HepG2 (cell line): ENCODE results near the gene RNF126. TPM values are rescaled to one million over a fixed set of nuclear protein-coding genes. Genes with fewer than 3 reads are reported as not detected.

ENCODE experiments used
- ATF2 ChIP-seq: sonication (generic); formaldehyde crosslinking; IDR thresholded peaks from 2 replicates; pipeline ENCODE4 v1.4.0; 2020; ENCODE audit warnings: missing genetic modification reagents
- HNF1B ChIP-seq: sonication (generic); formaldehyde crosslinking; IDR thresholded peaks from 2 replicates; pipeline ENCODE4 v1.5.1; 2020; ENCODE audit warnings: mild to moderate bottlenecking, moderate library complexity, missing genetic modification reagents
- MTF2 ChIP-seq: sonication (generic); formaldehyde crosslinking; IDR thresholded peaks from 2 replicates; pipeline ENCODE4 v1.5.0; 2020; ENCODE audit warnings: missing genetic modification reagents, borderline replicate concordance
- MXD1 ChIP-seq: sonication (generic); formaldehyde crosslinking; IDR thresholded peaks from 2 replicates; pipeline ENCODE4 v1.4.0; 2020; ENCODE audit warnings: mild to moderate bottlenecking, missing genetic modification reagents
- NCOA2 ChIP-seq: sonication (generic); formaldehyde crosslinking; IDR thresholded peaks from 2 replicates; pipeline ENCODE4 v1.8.0; 2022; ENCODE audit warnings: inconsistent platforms
- SALL1 ChIP-seq: sonication (generic); formaldehyde crosslinking; IDR thresholded peaks from 2 replicates; pipeline ENCODE4 v1.8.0; 2022; ENCODE audit warnings: mild to moderate bottlenecking, missing genetic modification reagents
- SP1 ChIP-seq, 2 experiments: fragments of 450-650 bp in 1 of 2; sonication (generic) in 1 of 2; formaldehyde crosslinking in 1 of 2; IDR thresholded peaks; 2 replicates each; pipeline versions ENCODE4 v1.4.0 to v1.6.1; 2016 to 2020; ENCODE audit warnings: missing genetic modification reagents in 1 of 2
- ZBTB33 ChIP-seq: sonication (generic); formaldehyde crosslinking; IDR thresholded peaks from 2 replicates; pipeline ENCODE4 v1.4.0; 2020; ENCODE audit warnings: missing genetic modification reagents
- ZHX2 ChIP-seq, 2 experiments: sonication (generic) in 1 of 2; formaldehyde crosslinking in 1 of 2; IDR thresholded peaks; 2 replicates each; pipeline versions ENCODE4 v1.6.1 to v1.9.0; 2014 to 2022; ENCODE audit warnings: antibody characterized with exemption in 1 of 2, borderline replicate concordance in 1 of 2, inconsistent platforms in 1 of 2, low read depth in 1 of 2, missing genetic modification reagents in 1 of 2
- ZNF205 ChIP-seq: IDR thresholded peaks from 2 replicates; pipeline ENCODE4 v1.6.1; 2018; ENCODE audit warnings: missing biosample characterization, missing genetic modification reagents
- ZNF256 ChIP-seq: sonication (generic); formaldehyde crosslinking; conservative IDR thresholded peaks from 2 replicates; pipeline ENCODE4 v1.4.0; 2020; ENCODE audit warnings: missing genetic modification reagents
- ZNF263 ChIP-seq: sonication (generic); formaldehyde crosslinking; IDR thresholded peaks from 2 replicates; pipeline ENCODE4 v1.4.0; 2020; ENCODE audit warnings: missing genetic modification reagents
- ZNF30 ChIP-seq: sonication (generic); formaldehyde crosslinking; IDR thresholded peaks from 2 replicates; pipeline ENCODE4 v1.5.0; 2020; ENCODE audit warnings: mild to moderate bottlenecking, missing genetic modification reagents
- ZNF335 ChIP-seq: sonication (generic); formaldehyde crosslinking; IDR thresholded peaks from 2 replicates; pipeline ENCODE4 v1.4.0; 2020; ENCODE audit warnings: missing genetic modification reagents
- ZNF460 ChIP-seq: sonication (generic); formaldehyde crosslinking; IDR thresholded peaks from 2 replicates; pipeline ENCODE4 v1.5.1; 2020; ENCODE audit warnings: missing genetic modification reagents, mild to moderate bottlenecking, borderline replicate concordance
- ZNF572 ChIP-seq: sonication (generic); formaldehyde crosslinking; IDR thresholded peaks from 2 replicates; pipeline ENCODE4 v1.5.1; 2020; ENCODE audit warnings: mild to moderate bottlenecking, missing genetic modification reagents
- ZNF616 ChIP-seq: sonication (generic); formaldehyde crosslinking; IDR thresholded peaks from 2 replicates; pipeline ENCODE4 v1.5.0; 2020; ENCODE audit warnings: low read depth, mild to moderate bottlenecking, missing genetic modification reagents
- polyA plus RNA-seq, 8 experiments: library from polyadenylated mRNA; depleted of rRNA in 3 of 8; stranded (reverse) in 7 of 8; unstranded in 1 of 8; fragments of >200 nt; fragmentation: Illumina TruSeq in 4 of 8; extraction: Trizol in 4 of 8; gene quantifications; 2 replicates each; pipeline versions ENCODE4 v1.2.1 to v1.2.3, GENCODE V29; 2011 to 2016; ENCODE audit warnings: low read depth in 4 of 8, missing spikeins in 1 of 8, mixed read lengths in 1 of 8; ENCODE audit not compliant: insufficient read depth in 1 of 8
- total RNA-seq, 5 experiments: library from RNA; depleted of rRNA; stranded (reverse); fragments of >200 nt; fragmentation: Illumina TruSeq; extraction: Trizol; gene quantifications; 2 replicates each; pipeline ENCODE4 v1.2.3, GENCODE V29; 2016; ENCODE audit warnings: low read depth in 1 of 5

RNF126 gene
- total and polyA plus RNA-seq, 2 of the 13 experiments (the other 11 are each of a cell fraction or from before 2014, with no cell fraction given) = 23.2 to 34.0 TPM

- TF ChIP-seq ZHX2 (IDR thresholded peaks at IDR 0.05; ENCODE audit: low read depth) (no peak), ZHX2 (CRISPR knock-in tag; IDR thresholded peaks at IDR 0.05; ENCODE audit: borderline replicate concordance) (no peak), ZNF616 (0 out of 2 replicates have a peak, but pooled peaks have one; percentile 46), ZNF335 (CRISPR knock-in tag) (0 out of 2 replicates have a peak, but pooled peaks have one; percentile 51), ZNF205 (peak; percentile 83), ZNF572 (peak; percentile 97), MTF2 (CRISPR knock-in tag) (0 out of 2 replicates have a peak, but pooled peaks have one; percentile 41), ZNF460 (CRISPR knock-in tag) (peak; percentile 29; the same call in 1 of the 2 replicates), MXD1 (CRISPR knock-in tag) (peak; percentile 86), ZBTB33 (CRISPR knock-in tag) (0 out of 2 replicates have a peak, but pooled peaks have one; percentile 44), NCOA2 (CRISPR knock-in tag) (peak; percentile 31; the same call in 1 of the 2 replicates), SP1 (IDR thresholded peaks at IDR 0.05) (no peak), SP1 (CRISPR knock-in tag; IDR thresholded peaks at IDR 0.05) (peak; percentile 45; the same call in 1 of the 2 replicates), ZNF30 (CRISPR knock-in tag) (peak; percentile 90), ZNF256 (no peak; the same call in 1 of the 2 replicates), ATF2 (CRISPR knock-in tag) (peak; percentile 73; the same call in 1 of the 2 replicates), HNF1B (CRISPR knock-in tag) (peak; percentile 93), SALL1 (CRISPR knock-in tag) (peak; percentile 90), ZNF263 (CRISPR knock-in tag) (0 out of 2 replicates have a peak, but pooled peaks have one; percentile 47)
These were observed 2.0 kb upstream of the RNF126 start (continued) for GRCh38 chr19:664913-665443.
